HEK293 (cell line): ENCODE measurements around the gene KRTCAP2.

ENCODE experiments used
- BCL11B ChIP-seq: fragments of 450-650 bp; formaldehyde crosslinking; IDR thresholded peaks from 2 replicates; pipeline ENCODE4 v1.5.1; 2016; ENCODE audit warnings: low read depth, missing biosample characterization, missing genetic modification characterization
- CTCF ChIP-seq: fragments of 450-650 bp; formaldehyde crosslinking; IDR thresholded peaks from 2 replicates; pipeline ENCODE4 v1.5.1; 2016; ENCODE audit warnings: missing biosample characterization, missing genetic modification characterization
- FEZF1 ChIP-seq: fragments of 450-650 bp; formaldehyde crosslinking; IDR thresholded peaks from 2 replicates; pipeline ENCODE4 v1.5.1; 2016; ENCODE audit warnings: missing biosample characterization, missing genetic modification characterization
- HOXA7 ChIP-seq: sonication (generic); formaldehyde crosslinking; IDR thresholded peaks from 2 replicates; pipeline ENCODE4 v1.8.1; 2022; ENCODE audit warnings: missing genetic modification reagents, borderline replicate concordance
- HOXD13 ChIP-seq: sonication (generic); formaldehyde crosslinking; IDR thresholded peaks from 2 replicates; pipeline ENCODE4 v1.8.0; 2022; ENCODE audit warnings: missing genetic modification reagents, borderline replicate concordance
- KLF9 ChIP-seq: fragments of 450-650 bp; formaldehyde crosslinking; IDR thresholded peaks from 2 replicates; pipeline ENCODE4 v1.5.1; 2016; ENCODE audit warnings: missing biosample characterization, missing genetic modification characterization, low read depth
- PRDM1 ChIP-seq: fragments of 450-650 bp; formaldehyde crosslinking; IDR thresholded peaks from 2 replicates; pipeline ENCODE4; 2016; ENCODE audit warnings: missing biosample characterization, missing genetic modification characterization
- SALL2 ChIP-seq: fragments of 450-650 bp; formaldehyde crosslinking; IDR thresholded peaks from 2 replicates; pipeline ENCODE4 v1.5.0; 2017; ENCODE audit warnings: missing biosample characterization, mild to moderate bottlenecking, missing genetic modification characterization, borderline replicate concordance
- SP2 ChIP-seq: fragments of 450-650 bp; formaldehyde crosslinking; IDR thresholded peaks from 2 replicates; pipeline ENCODE4 v1.5.1; 2016; ENCODE audit warnings: missing biosample characterization, missing genetic modification characterization
- SP3 ChIP-seq: fragments of 450-650 bp; formaldehyde crosslinking; IDR thresholded peaks from 2 replicates; pipeline ENCODE4 v1.5.1; 2016; ENCODE audit warnings: missing biosample characterization, missing genetic modification characterization
- YY2 ChIP-seq: fragments of 450-650 bp; formaldehyde crosslinking; IDR thresholded peaks from 2 replicates; pipeline ENCODE4 v1.5.1; 2016; ENCODE audit warnings: missing biosample characterization, missing genetic modification characterization
- ZBTB20 ChIP-seq: fragments of 450-650 bp; formaldehyde crosslinking; IDR thresholded peaks from 2 replicates; pipeline ENCODE4 v1.5.1; 2016; ENCODE audit warnings: missing biosample characterization, missing genetic modification characterization
- ZBTB21 ChIP-seq: fragments of 450-650 bp; formaldehyde crosslinking; IDR thresholded peaks from 2 replicates; pipeline ENCODE4 v1.5.1; 2017; ENCODE audit warnings: missing biosample characterization, missing genetic modification characterization
- ZFP3 ChIP-seq: fragments of 450-650 bp; formaldehyde crosslinking; IDR thresholded peaks from 2 replicates; pipeline ENCODE4 v1.5.1; 2016; ENCODE audit warnings: low read depth, missing biosample characterization, missing genetic modification characterization
- ZNF121 ChIP-seq: fragments of 450-650 bp; formaldehyde crosslinking; IDR thresholded peaks from 2 replicates; pipeline ENCODE4 v1.5.1; 2016; ENCODE audit warnings: missing biosample characterization, missing genetic modification characterization
- ZNF174 ChIP-seq: fragments of 450-650 bp; formaldehyde crosslinking; IDR thresholded peaks from 2 replicates; pipeline ENCODE4 v1.5.0; 2017; ENCODE audit warnings: missing biosample characterization, mild to moderate bottlenecking, missing genetic modification characterization
- ZNF19 ChIP-seq: fragments of 450-650 bp; formaldehyde crosslinking; IDR thresholded peaks from 2 replicates; pipeline ENCODE4; 2016; ENCODE audit warnings: missing biosample characterization, missing genetic modification characterization, low read depth
- ZNF248 ChIP-seq: fragments of 450-650 bp; formaldehyde crosslinking; IDR thresholded peaks from 2 replicates; pipeline ENCODE4 v1.5.1; 2017; ENCODE audit warnings: missing biosample characterization, missing genetic modification characterization
- ZNF302 ChIP-seq: fragments of 450-650 bp; formaldehyde crosslinking; IDR thresholded peaks from 2 replicates; pipeline ENCODE4 v1.5.1; 2016; ENCODE audit warnings: missing biosample characterization, missing genetic modification characterization, low read depth
- ZNF423 ChIP-seq: fragments of 450-650 bp; formaldehyde crosslinking; IDR thresholded peaks from 2 replicates; pipeline ENCODE4 v1.5.1; 2016; ENCODE audit warnings: missing biosample characterization, missing genetic modification characterization
- ZNF521 ChIP-seq: fragments of 450-650 bp; formaldehyde crosslinking; IDR thresholded peaks from 2 replicates; pipeline ENCODE4 v1.5.1; 2017; ENCODE audit warnings: missing biosample characterization, mild to moderate bottlenecking, missing genetic modification characterization
- ZNF560 ChIP-seq: fragments of 450-650 bp; formaldehyde crosslinking; IDR thresholded peaks from 2 replicates; pipeline ENCODE4 v1.5.1; 2017; ENCODE audit warnings: missing biosample characterization, missing genetic modification characterization, borderline replicate concordance
- ZNF561 ChIP-seq: fragments of 450-650 bp; IDR thresholded peaks from 2 replicates; pipeline ENCODE4 v1.5.1; 2018; ENCODE audit warnings: missing biosample characterization, missing genetic modification characterization, borderline replicate concordance
- ZNF610 ChIP-seq: fragments of 450-650 bp; formaldehyde crosslinking; IDR thresholded peaks from 2 replicates; pipeline ENCODE4 v1.5.1; 2016; ENCODE audit warnings: missing biosample characterization, missing genetic modification characterization, borderline replicate concordance
- ZNF623 ChIP-seq: fragments of 450-650 bp; formaldehyde crosslinking; IDR thresholded peaks from 2 replicates; pipeline ENCODE4 v1.5.1; 2016; ENCODE audit warnings: missing biosample characterization, missing genetic modification characterization
- ZNF629 ChIP-seq: fragments of 450-650 bp; formaldehyde crosslinking; IDR thresholded peaks from 2 replicates; pipeline ENCODE4 v1.5.1; 2017; ENCODE audit warnings: missing biosample characterization, missing genetic modification characterization
- ZNF639 ChIP-seq: fragments of 450-650 bp; formaldehyde crosslinking; IDR thresholded peaks from 2 replicates; pipeline ENCODE4 v1.5.1; 2016; ENCODE audit warnings: missing biosample characterization, missing genetic modification characterization
- ZNF645 ChIP-seq: fragments of 450-650 bp; formaldehyde crosslinking; IDR thresholded peaks from 2 replicates; pipeline ENCODE4; 2016; ENCODE audit warnings: missing biosample characterization, missing genetic modification characterization
- ZNF747 ChIP-seq: fragments of 450-650 bp; formaldehyde crosslinking; IDR thresholded peaks from 2 replicates; pipeline ENCODE4 v1.5.1; 2016; ENCODE audit warnings: missing biosample characterization, missing genetic modification characterization
- ZNF768 ChIP-seq: fragments of 450-650 bp; formaldehyde crosslinking; IDR thresholded peaks from 2 replicates; pipeline ENCODE4 v1.5.1; 2018; ENCODE audit warnings: missing biosample characterization, mild to moderate bottlenecking, missing genetic modification characterization
- ZSCAN16 ChIP-seq: fragments of 450-650 bp; formaldehyde crosslinking; IDR thresholded peaks from 2 replicates; pipeline ENCODE4 v1.5.1; 2016; ENCODE audit warnings: missing biosample characterization, missing genetic modification characterization
- TF ChIP-seq, protein P1 (sequence below): fragments of 450-650 bp; formaldehyde crosslinking; IDR thresholded peaks from 2 replicates; pipeline ENCODE4 v1.5.1; 2016; ENCODE audit warnings: missing biosample characterization, missing genetic modification characterization
- TF ChIP-seq, protein P2 (sequence below): fragments of 450-650 bp; formaldehyde crosslinking; IDR thresholded peaks from 2 replicates; pipeline ENCODE4 v1.5.1; 2016; ENCODE audit warnings: missing biosample characterization, missing genetic modification characterization

Gene KRTCAP2

GRCh38 chr1:155127105-155127966, 45.8 kb downstream of the KRTCAP2 start, which contains the start of gene EFNA1 (continued):
- TF ChIP-seq ZNF768 (tag by site-specific recombination), result no peak
- TF ChIP-seq, protein P1, sequence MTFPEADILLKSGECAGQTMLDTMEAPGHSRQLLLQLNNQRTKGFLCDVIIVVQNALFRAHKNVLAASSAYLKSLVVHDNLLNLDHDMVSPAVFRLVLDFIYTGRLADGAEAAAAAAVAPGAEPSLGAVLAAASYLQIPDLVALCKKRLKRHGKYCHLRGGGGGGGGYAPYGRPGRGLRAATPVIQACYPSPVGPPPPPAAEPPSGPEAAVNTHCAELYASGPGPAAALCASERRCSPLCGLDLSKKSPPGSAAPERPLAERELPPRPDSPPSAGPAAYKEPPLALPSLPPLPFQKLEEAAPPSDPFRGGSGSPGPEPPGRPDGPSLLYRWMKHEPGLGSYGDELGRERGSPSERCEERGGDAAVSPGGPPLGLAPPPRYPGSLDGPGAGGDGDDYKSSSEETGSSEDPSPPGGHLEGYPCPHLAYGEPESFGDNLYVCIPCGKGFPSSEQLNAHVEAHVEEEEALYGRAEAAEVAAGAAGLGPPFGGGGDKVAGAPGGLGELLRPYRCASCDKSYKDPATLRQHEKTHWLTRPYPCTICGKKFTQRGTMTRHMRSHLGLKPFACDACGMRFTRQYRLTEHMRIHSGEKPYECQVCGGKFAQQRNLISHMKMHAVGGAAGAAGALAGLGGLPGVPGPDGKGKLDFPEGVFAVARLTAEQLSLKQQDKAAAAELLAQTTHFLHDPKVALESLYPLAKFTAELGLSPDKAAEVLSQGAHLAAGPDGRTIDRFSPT, result peak; percentile 52; the same call in 1 of the 2 replicates
- no peak for TF ChIP-seq ZNF561 (tag by site-specific recombination)
- TF ChIP-seq HOXD13 (CRISPR knock-in tag), result no peak
- TF ChIP-seq ZNF521 (tag by site-specific recombination), result no peak
- peak; percentile 56 for TF ChIP-seq ZBTB21 (tag by site-specific recombination)
- TF ChIP-seq ZNF639, result peak; percentile 81; the same call in 1 of the 2 replicates
- no peak for TF ChIP-seq ZNF302 (tag by site-specific recombination)
- no peak; the same call in 1 of the 2 replicates for TF ChIP-seq CTCF (tag by site-specific recombination)
- TF ChIP-seq SALL2 (tag by site-specific recombination), result no peak
- TF ChIP-seq ZNF248 (tag by site-specific recombination), result no peak
- no peak for TF ChIP-seq ZNF121 (tag by site-specific recombination)
- TF ChIP-seq ZNF610 (tag by site-specific recombination), result peak; percentile 31; the same call in 1 of the 2 replicates
- peak; percentile 81 for TF ChIP-seq ZNF629 (tag by site-specific recombination)
- peak; percentile 26; the same call in 1 of the 2 replicates for TF ChIP-seq ZSCAN16
- TF ChIP-seq ZNF19 (tag by site-specific recombination), result no peak
- no peak for TF ChIP-seq ZNF560 (tag by site-specific recombination)
- peak; percentile 71 for TF ChIP-seq KLF9 (tag by site-specific recombination)
- TF ChIP-seq ZNF623 (tag by site-specific recombination), result no peak; the same call in 1 of the 2 replicates
- TF ChIP-seq ZBTB20, result no peak; the same call in 1 of the 2 replicates
- peak; percentile 19; the same call in 1 of the 2 replicates for TF ChIP-seq SP2 (tag by site-specific recombination)
- no peak for TF ChIP-seq HOXA7 (CRISPR knock-in tag)
- TF ChIP-seq ZFP3, result no peak
- no peak for TF ChIP-seq YY2 (tag by site-specific recombination)
- TF ChIP-seq ZNF645, result no peak
- TF ChIP-seq, protein P2, sequence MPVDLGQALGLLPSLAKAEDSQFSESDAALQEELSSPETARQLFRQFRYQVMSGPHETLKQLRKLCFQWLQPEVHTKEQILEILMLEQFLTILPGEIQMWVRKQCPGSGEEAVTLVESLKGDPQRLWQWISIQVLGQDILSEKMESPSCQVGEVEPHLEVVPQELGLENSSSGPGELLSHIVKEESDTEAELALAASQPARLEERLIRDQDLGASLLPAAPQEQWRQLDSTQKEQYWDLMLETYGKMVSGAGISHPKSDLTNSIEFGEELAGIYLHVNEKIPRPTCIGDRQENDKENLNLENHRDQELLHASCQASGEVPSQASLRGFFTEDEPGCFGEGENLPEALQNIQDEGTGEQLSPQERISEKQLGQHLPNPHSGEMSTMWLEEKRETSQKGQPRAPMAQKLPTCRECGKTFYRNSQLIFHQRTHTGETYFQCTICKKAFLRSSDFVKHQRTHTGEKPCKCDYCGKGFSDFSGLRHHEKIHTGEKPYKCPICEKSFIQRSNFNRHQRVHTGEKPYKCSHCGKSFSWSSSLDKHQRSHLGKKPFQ, result peak; percentile 73
- 0 out of 2 replicates have a peak, but pooled peaks have one; percentile 24 for TF ChIP-seq ZNF423 (tag by site-specific recombination)
- no peak for TF ChIP-seq BCL11B (tag by site-specific recombination)
- peak; percentile 55 for TF ChIP-seq SP3 (tag by site-specific recombination)
- TF ChIP-seq ZNF174 (tag by site-specific recombination), result no peak
- TF ChIP-seq FEZF1 (tag by site-specific recombination), result peak; percentile 83
- no peak for TF ChIP-seq ZNF747 (tag by site-specific recombination)
- TF ChIP-seq PRDM1 (tag by site-specific recombination), result no peak
